CD4-positive, alpha-beta T cell treated with Interleukin-17A for 1 hour (primary cell): ENCODE measurements around the gene KIAA1671.
A peak's percentile ranks its signal among the peaks of the same experiment; 100 is the strongest.
"Not testable (repeated sequence)": the region's sequence is repeated elsewhere in the genome, so short reads cannot be mapped to it uniquely, and the experiment has no call there.

ENCODE experiments used
- DNase-seq: peaks from one replicate; pipeline ENCODE4 v3.0.0-alpha.2; 2020

KIAA1671 gene

GRCh38 chr22:24951942-24952836, at the start of gene KIAA1671:
TSS of gene KIAA1671 (plus strand) at chr22:24952716. CDS start at chr22:25028000, 75,284 bp downstream.
- peak; percentile 86 for DNase-seq

- DNase-seq: no peak
These were observed 46.6 kb upstream of the KIAA1671 start for GRCh38 chr22:24905909-24906308.

GRCh38 chr22:24907101-24907500, 45.4 kb upstream of the KIAA1671 start:
- not testable (repeated sequence) for DNase-seq

GRCh38 chr22:24920029-24920428, 32.5 kb upstream of the KIAA1671 start:
- DNase-seq: no peak

GRCh38 chr22:24925586-24926427, 26.7 kb upstream of the KIAA1671 start:
- no peak for DNase-seq

GRCh38 chr22:24926428-24926725, 26.1 kb upstream of the KIAA1671 start:
- no peak for DNase-seq

GRCh38 chr22:24926849-24927579, 25.5 kb upstream of the KIAA1671 start:
- DNase-seq: no peak

- no peak for DNase-seq
These were observed 24.2 kb upstream of the KIAA1671 start for GRCh38 chr22:24928322-24928721.

- DNase-seq: no peak
These were observed 21.8 kb upstream of the KIAA1671 start for GRCh38 chr22:24930678-24931077.

- DNase-seq: no peak
These were observed 16.6 kb upstream of the KIAA1671 start for GRCh38 chr22:24935771-24936483.

GRCh38 chr22:24937114-24937513, 15.4 kb upstream of the KIAA1671 start:
- no peak for DNase-seq

- DNase-seq: peak; percentile 62
These were observed 13.7 kb upstream of the KIAA1671 start for GRCh38 chr22:24938741-24939341.

- DNase-seq: no peak
These were observed 10.2 kb upstream of the KIAA1671 start for GRCh38 chr22:24942301-24942700.

- no peak for DNase-seq
These were observed 8.1 kb upstream of the KIAA1671 start for GRCh38 chr22:24944217-24944937.

GRCh38 chr22:24945430-24945829, 7.1 kb upstream of the KIAA1671 start:
- no peak for DNase-seq

GRCh38 chr22:24947383-24947782, 5.1 kb upstream of the KIAA1671 start:
- no peak for DNase-seq

- no peak for DNase-seq
These were observed 4.6 kb upstream of the KIAA1671 start for GRCh38 chr22:24947881-24948280.

- DNase-seq: no peak
These were observed 3.9 kb upstream of the KIAA1671 start for GRCh38 chr22:24948356-24949202.

GRCh38 chr22:24950272-24950902, 2.1 kb upstream of the KIAA1671 start:
- DNase-seq: no peak

- no peak for DNase-seq
These were observed 394 bp downstream of the KIAA1671 start for GRCh38 chr22:24952837-24953383.
